HepG2 (cell line): ENCODE measurements around the gene CD300H. TPM values are rescaled to one million over a fixed set of nuclear protein-coding genes. Genes with fewer than 3 reads are reported as not detected.

ENCODE experiments used
- ATAC-seq: fragments of 200-7000 bp; cut with Tn5 transposase; 3 replicates; pipeline ENCODE4 v1.9.1; 2020; ENCODE audit warnings: mild to moderate bottlenecking, moderate library complexity
- BruUV-seq: library from RNA; stranded (reverse); fragments of 400-500 nt; replicated peaks from 2 replicates; lab custom pipeline; 2021; lab: Mats Ljungman, UMichigan
- CTCF ChIA-PET: fragments of 300-600 bp; formaldehyde crosslinking; extraction: SDS; loops from one replicate; lab custom pipeline; 2021; ENCODE audit warnings: low total read pairs, inconsistent platforms, low intra/inter-chr PET ratio; lab: Yijun Ruan, JAX
- POLR2A ChIA-PET: fragments of 350-600 bp; sonication (Branson Sonifier 250); formaldehyde crosslinking; loops from one replicate; lab custom pipeline; 2020; ENCODE audit warnings: antibody characterized with exemption, inconsistent platforms; lab: Yijun Ruan, JAX
- DNase-seq: peaks from one replicate; pipeline ENCODE4 v3.0.0-alpha.2; 2015; ENCODE audit warnings: low spot score
- FAIRE-seq: peaks from 3 replicates; lab custom pipeline; 2011; peaks lifted over from hg19 to GRCh38; lab: Jason Lieb, UNC
- H2AFZ ChIP-seq: one replicate; pipeline ENCODE4 v1.6.1; 2011; ENCODE audit warnings: low read length, inconsistent platforms
- H3K27ac ChIP-seq: fragments of 300-600 bp; 3 replicates; pipeline ENCODE4 v1.8.0; 2011; ENCODE audit warnings: mixed run types, mild to moderate bottlenecking, mixed read lengths, low read length, inconsistent platforms; ENCODE audit not compliant: insufficient read depth; ENCODE audit errors: extremely low read length
- H3K27me3 ChIP-seq, 2 experiments: fragments of 200-600 bp in 1 of 2; 2 replicates in 1 of 2; 3 replicates in 1 of 2; pipeline versions ENCODE4 v1.6.0 to v1.8.0; 2011; ENCODE audit warnings: low read length in 2 of 2, mild to moderate bottlenecking in 2 of 2, moderate library complexity in 2 of 2, inconsistent platforms in 1 of 2; ENCODE audit not compliant: insufficient read depth in 2 of 2, control insufficient read depth in 1 of 2
- H3K36me3 ChIP-seq, 2 experiments: fragments of 200-600 bp in 1 of 2; replicated peaks in 1 of 2; 2 replicates in 1 of 2; 3 replicates in 1 of 2; pipeline versions ENCODE4 v1.5.1 to v1.8.0; 2011; ENCODE audit warnings: low read length in 2 of 2, inconsistent platforms in 1 of 2; ENCODE audit not compliant: insufficient read depth in 2 of 2, control insufficient read depth in 1 of 2
- H3K4me1 ChIP-seq: 2 replicates; pipeline ENCODE4 v1.5.1; 2012; ENCODE audit warnings: low read length, inconsistent platforms; ENCODE audit not compliant: insufficient read depth
- H3K4me2 ChIP-seq: 2 replicates; pipeline ENCODE4 v1.6.0; 2011; ENCODE audit warnings: low read depth, low read length, inconsistent platforms
- H3K4me3 ChIP-seq, 3 experiments: fragments of 200-600 bp in 1 of 3; sonication (generic), shearing (Covaris generic) in 1 of 3; replicated peaks in 1 of 3; 2 replicates each; pipeline ENCODE4 v1.5.1; 2011 to 2016; ENCODE audit warnings: low read length in 3 of 3, inconsistent platforms in 2 of 3, low read depth in 2 of 3, mild to moderate bottlenecking in 2 of 3, control low read depth in 1 of 3, mixed read lengths in 1 of 3; ENCODE audit not compliant: insufficient read depth in 1 of 3
- H3K79me2 ChIP-seq: one replicate; pipeline ENCODE4 v1.6.1; 2011; ENCODE audit warnings: low read length, inconsistent platforms; ENCODE audit not compliant: insufficient read depth
- H3K9ac ChIP-seq: 2 replicates; pipeline ENCODE4 v1.6.0; 2011; ENCODE audit warnings: mild to moderate bottlenecking, low read depth, low read length, inconsistent platforms; ENCODE audit not compliant: insufficient read depth
- H3K9me3 ChIP-seq: 2 replicates; pipeline ENCODE4 v1.5.1; 2012; ENCODE audit warnings: mild to moderate bottlenecking, low read length
- H4K20me1 ChIP-seq: 2 replicates; pipeline ENCODE4 v1.6.0; 2011; ENCODE audit warnings: inconsistent platforms, mild to moderate bottlenecking, low read length, moderate library complexity; ENCODE audit not compliant: insufficient read depth
- ERF ChIP-seq: IDR thresholded peaks from 2 replicates; pipeline ENCODE4 v1.6.1; 2018; ENCODE audit warnings: missing biosample characterization, missing genetic modification reagents
- HNF1B ChIP-seq: sonication (generic); formaldehyde crosslinking; IDR thresholded peaks from 2 replicates; pipeline ENCODE4 v1.5.1; 2020; ENCODE audit warnings: mild to moderate bottlenecking, moderate library complexity, missing genetic modification reagents
- KDM6A ChIP-seq: IDR thresholded peaks from 2 replicates; pipeline ENCODE4 v1.6.1; 2016; ENCODE audit warnings: low read depth
- MNT ChIP-seq: fragments of 450-650 bp; IDR thresholded peaks from 2 replicates; pipeline ENCODE4 v1.6.1; 2016
- NBN ChIP-seq: fragments of 450-650 bp; conservative IDR thresholded peaks from 2 replicates; pipeline ENCODE4 v1.6.1; 2017
- PLRG1 ChIP-seq: fragments of 450-650 bp; conservative IDR thresholded peaks from 2 replicates; pipeline ENCODE4 v1.6.1; 2016
- SP1 ChIP-seq, 2 experiments: fragments of 450-650 bp in 1 of 2; sonication (generic) in 1 of 2; formaldehyde crosslinking in 1 of 2; IDR thresholded peaks; 2 replicates each; pipeline versions ENCODE4 v1.4.0 to v1.6.1; 2016 to 2020; ENCODE audit warnings: missing genetic modification reagents in 1 of 2
- TARDBP ChIP-seq: sonication (generic); formaldehyde crosslinking; IDR thresholded peaks from 2 replicates; pipeline ENCODE4 v1.8.0; 2022; ENCODE audit warnings: mild to moderate bottlenecking, missing genetic modification reagents
- ZIK1 ChIP-seq: sonication (generic); formaldehyde crosslinking; IDR thresholded peaks from 2 replicates; pipeline ENCODE4 v1.5.0; 2020; ENCODE audit warnings: mild to moderate bottlenecking, low read depth, missing genetic modification reagents, borderline replicate concordance
- ZNF143 ChIP-seq: sonication (generic); formaldehyde crosslinking; IDR thresholded peaks from 2 replicates; pipeline ENCODE4 v1.4.0; 2020; ENCODE audit warnings: missing genetic modification reagents
- ZNF280D ChIP-seq: sonication (generic); formaldehyde crosslinking; IDR thresholded peaks from 2 replicates; pipeline ENCODE4 v1.5.1; 2020; ENCODE audit warnings: mild to moderate bottlenecking, missing genetic modification reagents
- ZNF362 ChIP-seq: sonication (generic); formaldehyde crosslinking; IDR thresholded peaks from 2 replicates; pipeline ENCODE4 v1.4.0; 2020; ENCODE audit warnings: missing genetic modification reagents, mild to moderate bottlenecking, borderline replicate concordance
- WGBS: methylation state at CpG from one replicate; pipeline ENCODE4 v1.1.6; 2017; ENCODE audit warnings: low lambda C conversion rate; 5-methylcytosine and 5-hydroxymethylcytosine counted together
- in situ Hi-C: cut with HindIII; loops from 2 replicates; pipeline ENCODE4 v1.10.0; 2017; ENCODE audit warnings: low pct_unique_long_range_greater_than_20kb; ENCODE audit not compliant: extremely low pct_ligation_motif_present
- intact Hi-C: fragments of 100-400 bp; cut with micrococcal nuclease; formaldehyde crosslinking; loops from one replicate; pipeline ENCODE4 v1.10.0; 2022; ENCODE audit not compliant: unreplicated experiment
- polyA plus RNA-seq, 8 experiments: library from polyadenylated mRNA; depleted of rRNA in 3 of 8; stranded (reverse) in 7 of 8; unstranded in 1 of 8; fragments of >200 nt; fragmentation: Illumina TruSeq in 4 of 8; extraction: Trizol in 4 of 8; gene quantifications; 2 replicates each; pipeline versions ENCODE4 v1.2.1 to v1.2.3, GENCODE V29; 2011 to 2016; ENCODE audit warnings: low read depth in 4 of 8, missing spikeins in 1 of 8, mixed read lengths in 1 of 8; ENCODE audit not compliant: insufficient read depth in 1 of 8
- total RNA-seq, 5 experiments: library from RNA; depleted of rRNA; stranded (reverse); fragments of >200 nt; fragmentation: Illumina TruSeq; extraction: Trizol; gene quantifications; 2 replicates each; pipeline ENCODE4 v1.2.3, GENCODE V29; 2016; ENCODE audit warnings: low read depth in 1 of 5

CD300H gene
- total and polyA plus RNA-seq, 2 of the 13 experiments (the other 11 are each of a cell fraction or from before 2014, with no cell fraction given), result not detected

- FAIRE-seq, result no peak
- H3K4me3 ChIP-seq, result no peak overlapping the region
- H3K36me3 ChIP-seq, result no peaks in the 10 kb centered on the region
- DNase-seq, result no peak
- H3K4me2 ChIP-seq, result no peak overlapping the region
- intact Hi-C loops, result no loop called here
- in situ Hi-C loops, result no loop called here
- H2AFZ ChIP-seq, result no peak overlapping the region
- TF ChIP-seq ZNF280D (CRISPR knock-in tag) (no peak), ZIK1 (CRISPR knock-in tag) (no peak)
- no TSS peak for BruUV-seq
- POLR2A ChIA-PET, result no interaction called here
- H3K27me3 ChIP-seq, result peaks cover 9 to 51% of the 10 kb centered on the region in 2 experiments
- H3K9me3 ChIP-seq, result no peaks in the 10 kb centered on the region
- H3K27ac ChIP-seq, result no peak overlapping the region
- H4K20me1 ChIP-seq, result no peaks in the 10 kb centered on the region
- CTCF ChIA-PET, result no interaction called here
- no peak for ATAC-seq
- under 1% methylated on average over 5 of the region's 5 CpGs for WGBS
- H3K9ac ChIP-seq, result no peak overlapping the region
- H3K79me2 ChIP-seq, result no peaks in the 10 kb centered on the region
- no peaks in the 10 kb centered on the region for H3K4me1 ChIP-seq
Observed at GRCh38 chr17:74565126-74565525, 2.2 kb downstream of the CD300H start.

- Histone ChIP-seq H3K27me3 (peaks cover 7 to 53% of the 10 kb centered on the region in 2 experiments), H4K20me1 (no peaks in the 10 kb centered on the region), H3K36me3 (no peaks in the 10 kb centered on the region), H3K9ac (no peak overlapping the region), H2AFZ (no peak overlapping the region), H3K4me3 (no peak overlapping the region), H3K4me2 (no peak overlapping the region), H3K4me1 (no peaks in the 10 kb centered on the region), H3K9me3 (no peaks in the 10 kb centered on the region), H3K27ac (no peak overlapping the region), H3K79me2 (no peaks in the 10 kb centered on the region)
- POLR2A ChIA-PET, result no interaction called here
- BruUV-seq, result no TSS peak
- FAIRE-seq (no peak), DNase-seq (no peak), ATAC-seq (no peak)
- 3% methylated on average over 1 of the region's 1 CpG for WGBS
- CTCF ChIA-PET, result no interaction called here
- in situ Hi-C loops, result no loop called here
- intact Hi-C loops, result no loop called here
- TF ChIP-seq ZNF362 (CRISPR knock-in tag) (no peak), KDM6A (CRISPR knock-in tag) (no peak), TARDBP (CRISPR knock-in tag) (no peak), ERF (CRISPR knock-in tag) (no peak), NBN (peak; percentile 95; the same call in 1 of the 2 replicates), HNF1B (CRISPR knock-in tag) (no peak), ZNF143 (CRISPR knock-in tag) (no peak), MNT (peak; percentile 49), SP1 (IDR thresholded peaks at IDR 0.05) (peak; percentile 82; the same call in 1 of the 2 replicates), SP1 (CRISPR knock-in tag; IDR thresholded peaks at IDR 0.05) (no peak), PLRG1 (peak; percentile 6; the same call in 1 of the 2 replicates)
Observed at GRCh38 chr17:74563358-74563757, 4.0 kb downstream of the CD300H start.
